ENCODE measurements around the gene HDAC9.

DNA sequence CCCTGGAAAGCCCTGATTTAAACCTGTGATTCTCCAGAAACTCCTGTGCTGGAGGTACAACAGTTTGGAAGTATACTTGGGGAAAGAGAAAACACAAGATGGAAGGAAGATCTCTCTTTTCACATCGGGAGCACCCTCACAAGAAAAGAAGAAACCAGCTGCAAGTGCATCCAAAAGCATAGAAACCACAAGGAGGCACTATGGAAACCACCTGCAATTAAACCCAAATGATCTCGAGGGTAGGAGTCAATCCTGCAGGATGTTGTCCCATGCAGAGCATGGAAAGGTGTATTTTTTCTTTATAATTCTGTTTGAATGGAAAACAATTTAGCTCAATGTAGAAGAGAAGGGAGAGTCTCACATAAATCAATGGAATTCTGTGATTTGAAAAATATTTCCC, 411.4 kb downstream of the HDAC9 start:
- TF ChIP-seq, protein P1, sequence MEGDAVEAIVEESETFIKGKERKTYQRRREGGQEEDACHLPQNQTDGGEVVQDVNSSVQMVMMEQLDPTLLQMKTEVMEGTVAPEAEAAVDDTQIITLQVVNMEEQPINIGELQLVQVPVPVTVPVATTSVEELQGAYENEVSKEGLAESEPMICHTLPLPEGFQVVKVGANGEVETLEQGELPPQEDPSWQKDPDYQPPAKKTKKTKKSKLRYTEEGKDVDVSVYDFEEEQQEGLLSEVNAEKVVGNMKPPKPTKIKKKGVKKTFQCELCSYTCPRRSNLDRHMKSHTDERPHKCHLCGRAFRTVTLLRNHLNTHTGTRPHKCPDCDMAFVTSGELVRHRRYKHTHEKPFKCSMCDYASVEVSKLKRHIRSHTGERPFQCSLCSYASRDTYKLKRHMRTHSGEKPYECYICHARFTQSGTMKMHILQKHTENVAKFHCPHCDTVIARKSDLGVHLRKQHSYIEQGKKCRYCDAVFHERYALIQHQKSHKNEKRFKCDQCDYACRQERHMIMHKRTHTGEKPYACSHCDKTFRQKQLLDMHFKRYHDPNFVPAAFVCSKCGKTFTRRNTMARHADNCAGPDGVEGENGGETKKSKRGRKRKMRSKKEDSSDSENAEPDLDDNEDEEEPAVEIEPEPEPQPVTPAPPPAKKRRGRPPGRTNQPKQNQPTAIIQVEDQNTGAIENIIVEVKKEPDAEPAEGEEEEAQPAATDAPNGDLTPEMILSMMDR (IDR thresholded peaks at IDR 0.05; ENCODE audit: low read depth, low read length): no peak
- TF ChIP-seq EZH2phosphoT487 (IDR thresholded peaks at IDR 0.05; ENCODE audit: low read depth): no peak

Measured in OCI-LY3 (cell line).